GM19035 (cell line): ENCODE measurements around the gene PLCB4.

Experiments
- ATAC-seq: cut with Tn5 transposase; IDR thresholded peaks from one replicate; pipeline ENCODE4 v1.9.1; 2021; ENCODE audit not compliant: unreplicated experiment

PLCB4 gene

DNA sequence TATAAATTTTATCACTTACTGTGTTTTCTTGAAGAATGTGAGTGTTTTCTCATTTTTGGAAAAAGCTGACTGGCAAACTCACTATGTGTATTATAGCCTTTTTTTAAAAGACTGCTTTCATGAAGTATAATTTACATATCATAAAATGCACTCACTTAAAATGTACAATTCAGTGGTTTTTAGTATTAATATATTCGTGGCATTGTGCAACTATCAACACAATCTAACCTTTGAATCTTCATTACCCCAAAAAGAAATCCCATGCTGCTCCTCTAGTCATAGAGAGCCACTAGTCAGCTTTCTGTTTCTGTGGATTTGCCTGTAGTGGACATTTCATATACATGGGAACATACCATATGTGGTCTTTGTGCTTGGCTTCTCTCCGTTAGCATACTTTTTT lies 143.8 kb downstream of the PLCB4 start:
- no peak for ATAC-seq

DNA sequence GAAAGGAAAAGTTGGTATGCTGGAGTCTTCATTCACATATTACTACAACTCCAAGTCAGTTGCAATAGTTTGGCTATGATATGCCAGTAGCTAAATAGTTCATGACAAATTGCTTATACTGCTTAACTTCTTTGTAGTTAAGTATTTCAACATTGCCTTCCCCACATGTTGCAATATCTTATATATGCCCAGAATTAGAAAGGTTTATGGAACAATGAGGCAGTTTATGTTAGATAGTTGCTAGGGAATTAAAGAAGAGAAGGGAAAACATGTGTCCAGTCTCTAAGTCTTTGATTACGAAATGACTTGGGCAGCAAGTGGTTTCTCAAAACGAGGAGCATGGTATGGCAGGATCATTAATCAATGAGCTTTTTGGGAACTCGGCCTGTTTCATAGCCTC lies 145.8 kb downstream of the PLCB4 start:
- no peak for ATAC-seq

DNA sequence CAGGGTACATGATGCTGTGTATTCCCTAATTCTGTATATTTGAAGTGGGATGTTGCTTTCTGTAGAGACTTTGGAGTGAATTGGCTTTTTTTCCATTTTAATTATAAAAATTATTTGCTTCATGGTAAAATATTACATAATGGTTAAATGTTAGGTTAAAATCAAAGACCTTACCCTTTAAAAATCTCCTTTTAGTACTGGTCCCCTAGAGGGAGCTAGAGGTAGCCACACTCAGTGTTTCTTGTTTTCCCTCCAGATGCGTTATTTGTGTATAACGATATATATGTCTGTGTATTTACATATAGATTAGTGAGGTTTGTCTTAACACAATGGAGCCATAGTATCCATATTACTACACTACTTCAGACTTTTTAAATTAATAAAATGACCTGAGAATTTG lies 146.7 kb downstream of the PLCB4 start:
- ATAC-seq = no peak

DNA sequence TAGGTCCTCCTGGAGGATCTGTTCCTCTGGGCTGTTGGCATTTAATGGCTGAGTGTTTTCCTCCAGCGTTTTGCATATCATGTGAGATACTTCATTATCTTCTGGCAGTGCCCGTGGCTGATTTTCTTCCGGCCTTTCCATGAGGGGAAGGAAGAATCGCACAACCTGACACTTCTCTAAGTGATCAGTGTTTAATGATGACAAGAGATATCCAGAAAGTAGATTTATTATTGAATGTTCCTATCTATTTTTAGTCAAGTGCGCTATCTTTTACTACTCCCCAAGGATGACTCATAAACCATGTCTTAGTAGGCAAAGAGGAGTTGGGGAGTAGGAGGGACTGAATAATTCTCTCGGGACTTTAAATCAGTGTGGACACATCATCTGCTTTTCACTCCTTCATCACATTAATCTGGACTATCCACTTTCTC lies 149.7 kb downstream of the PLCB4 start:
- ATAC-seq = no peak

DNA sequence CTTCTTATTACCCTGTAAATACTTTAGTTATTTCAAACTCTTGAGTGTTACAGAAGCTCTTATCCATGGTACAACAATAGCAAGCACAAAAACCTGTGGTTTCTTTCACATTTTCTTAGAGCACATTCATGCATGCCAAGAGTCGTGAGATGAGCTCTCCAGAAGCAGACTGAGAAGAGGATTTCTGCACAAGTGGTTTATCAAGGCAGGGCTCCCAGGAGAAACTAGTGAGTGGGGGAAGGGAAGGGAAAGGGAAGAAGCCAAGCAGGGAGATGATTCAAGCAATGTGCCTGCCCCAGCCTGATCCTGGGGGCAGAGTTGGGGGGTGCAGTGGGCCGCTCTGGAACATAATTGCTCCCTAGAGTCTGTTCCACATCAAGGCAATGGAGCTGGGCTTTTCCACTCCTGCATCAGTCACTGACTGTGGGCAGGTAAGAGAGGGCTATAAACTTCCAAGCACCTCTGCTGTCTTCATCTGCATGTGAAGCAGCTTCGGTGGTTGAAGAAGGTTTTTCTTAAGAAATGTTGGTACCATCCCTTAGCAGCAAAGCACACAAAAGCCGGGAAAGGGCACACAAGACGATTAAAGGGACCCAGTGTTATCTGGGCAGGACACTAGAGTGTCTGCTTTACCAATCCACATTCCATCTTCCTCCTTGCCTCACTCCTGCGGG lies 152.1 kb downstream of the PLCB4 start:
- no peak for ATAC-seq

DNA sequence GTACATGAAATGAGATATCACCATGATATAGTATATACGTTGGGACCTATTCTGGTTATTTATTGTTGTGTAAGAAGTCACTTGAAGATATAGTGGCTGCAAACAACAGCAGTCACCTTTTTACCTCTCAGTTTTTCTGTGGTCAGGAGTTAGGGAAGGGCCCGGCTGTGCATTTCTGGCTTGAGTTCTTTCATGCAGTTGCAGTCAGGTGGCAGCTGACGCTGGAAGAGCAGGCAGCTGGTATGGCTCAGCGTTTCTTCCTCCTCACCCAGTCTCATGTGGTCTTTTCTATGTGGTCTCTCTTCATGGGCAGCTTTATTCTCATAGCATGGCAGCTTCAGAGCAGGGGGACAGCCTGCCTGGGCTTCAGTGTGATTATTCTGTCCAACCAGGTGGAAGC lies 154.4 kb downstream of the PLCB4 start:
- no peak for ATAC-seq

DNA sequence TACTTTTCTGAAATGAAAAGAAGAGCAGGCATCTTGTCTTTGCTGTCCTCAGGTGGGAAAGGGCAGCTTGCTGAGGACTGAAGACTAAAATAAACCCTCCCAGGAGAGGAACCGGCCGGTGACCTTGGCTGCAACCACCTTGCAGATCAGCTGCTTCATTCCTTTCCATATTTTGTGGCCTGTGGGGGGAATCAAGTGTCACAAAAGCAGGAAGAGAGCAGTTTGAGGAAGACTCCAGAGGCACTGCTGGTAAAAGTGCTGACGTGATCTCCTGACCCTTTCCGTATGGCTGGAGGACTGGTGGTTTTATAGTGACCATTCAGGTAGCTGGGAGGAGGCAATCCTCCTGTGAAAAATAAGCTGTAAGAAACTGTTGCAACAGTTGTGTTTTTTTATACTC lies 157.0 kb downstream of the PLCB4 start:
- no peak for ATAC-seq

DNA sequence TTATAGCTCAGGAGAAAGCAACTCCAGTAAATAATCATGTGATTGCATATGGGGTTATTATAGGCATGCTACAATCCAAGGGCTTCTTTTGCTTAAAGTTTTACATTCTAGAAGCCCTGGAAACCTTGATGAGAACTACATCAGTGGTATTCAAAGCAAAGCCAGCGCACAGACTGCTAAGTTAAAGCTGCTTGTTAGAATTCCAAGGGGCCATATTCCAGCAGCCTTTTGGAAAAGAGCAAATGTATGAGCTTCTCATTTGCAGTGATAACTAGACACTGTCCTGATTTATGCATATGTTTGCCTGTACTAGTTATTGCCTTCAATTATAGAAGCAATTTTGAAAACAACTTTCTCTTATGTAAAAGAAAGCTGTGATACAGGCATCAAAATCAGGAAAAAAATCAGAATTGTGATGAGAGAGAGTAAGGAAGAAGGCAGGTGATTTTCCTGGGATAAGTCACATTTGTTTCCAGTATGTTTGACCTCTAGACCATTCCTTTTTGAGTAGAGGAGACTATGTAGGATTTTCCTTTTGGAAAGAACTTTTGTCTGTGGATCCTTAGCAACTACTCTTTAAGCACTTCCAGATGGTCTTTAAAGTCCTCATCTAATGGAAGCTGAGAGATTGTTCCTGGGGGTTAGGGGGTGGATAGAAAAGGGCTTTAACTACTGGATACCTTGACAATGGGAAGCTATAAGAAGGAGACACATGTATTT lies 159.2 kb downstream of the PLCB4 start:
- no peak for ATAC-seq

DNA sequence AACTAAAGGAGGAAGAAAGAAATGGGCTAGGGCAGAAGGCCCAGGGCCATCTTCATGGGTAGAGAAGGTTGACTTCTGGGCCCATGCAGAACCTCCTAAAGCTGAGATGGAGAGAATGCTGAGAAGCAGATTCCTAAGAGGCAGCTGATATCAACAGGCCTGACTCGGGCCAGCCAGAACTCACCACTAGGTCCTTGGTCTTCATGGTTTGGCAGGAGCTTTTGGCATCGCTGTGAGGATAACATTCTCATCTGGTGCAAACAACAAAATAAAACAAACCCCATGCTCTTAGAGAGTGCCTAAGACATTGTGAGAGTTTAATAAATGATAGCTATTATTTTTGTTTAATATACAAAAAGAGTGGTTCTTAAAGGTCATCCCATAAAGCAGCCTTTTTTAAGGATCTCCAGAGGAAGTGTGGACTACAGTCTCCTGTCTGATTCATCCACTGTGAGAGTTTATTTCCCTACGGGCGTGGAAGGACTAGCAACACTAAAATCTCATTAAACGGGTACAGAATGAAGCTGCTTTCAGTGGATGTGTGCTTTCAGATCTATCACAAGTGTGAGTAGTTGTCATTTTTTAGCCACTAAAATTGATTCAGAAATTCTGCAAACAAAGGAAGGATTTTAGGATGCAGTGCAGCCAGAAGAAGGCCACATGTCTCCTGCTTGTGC lies 160.0 kb downstream of the PLCB4 start:
- ATAC-seq = no peak

DNA sequence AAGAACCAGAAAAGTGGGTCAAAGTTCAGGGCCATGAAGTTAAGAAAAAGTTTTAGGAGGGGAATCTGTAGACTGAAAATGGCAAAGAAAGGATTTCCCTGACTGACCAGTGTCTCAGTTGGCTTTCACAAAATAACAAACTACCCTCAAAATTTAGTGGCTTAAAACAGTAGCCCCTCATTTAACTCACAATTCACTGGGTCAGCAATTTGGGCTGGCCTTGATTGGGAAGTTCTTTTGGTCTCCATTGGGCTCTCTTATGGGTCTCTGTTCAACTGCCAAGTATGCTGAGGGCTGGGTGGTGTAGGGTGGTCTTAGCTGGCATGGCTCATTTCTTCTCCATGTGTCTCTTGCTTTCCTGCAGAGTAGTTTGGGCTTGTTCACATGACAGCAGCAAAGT lies 161.5 kb downstream of the PLCB4 start:
- no peak for ATAC-seq

DNA sequence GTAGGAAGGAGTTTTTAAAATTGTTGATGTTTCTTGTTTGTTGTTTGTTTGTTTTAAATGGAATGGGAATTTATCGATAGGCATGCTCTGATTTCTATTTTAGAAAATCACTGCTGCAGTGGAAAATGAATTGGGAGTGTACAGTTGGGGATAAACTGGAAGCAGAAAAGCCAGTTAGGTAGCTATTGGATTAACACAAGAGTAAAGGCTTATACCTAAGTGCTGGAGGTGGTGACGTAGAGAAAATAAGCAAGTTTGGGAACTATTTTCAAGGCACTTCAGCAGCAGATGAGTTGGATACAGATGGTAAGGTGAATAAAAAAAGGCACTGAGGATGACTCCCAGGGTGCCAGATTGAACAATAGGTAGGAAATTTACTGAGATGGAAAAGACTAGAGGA lies 164.9 kb downstream of the PLCB4 start:
- no peak for ATAC-seq

DNA sequence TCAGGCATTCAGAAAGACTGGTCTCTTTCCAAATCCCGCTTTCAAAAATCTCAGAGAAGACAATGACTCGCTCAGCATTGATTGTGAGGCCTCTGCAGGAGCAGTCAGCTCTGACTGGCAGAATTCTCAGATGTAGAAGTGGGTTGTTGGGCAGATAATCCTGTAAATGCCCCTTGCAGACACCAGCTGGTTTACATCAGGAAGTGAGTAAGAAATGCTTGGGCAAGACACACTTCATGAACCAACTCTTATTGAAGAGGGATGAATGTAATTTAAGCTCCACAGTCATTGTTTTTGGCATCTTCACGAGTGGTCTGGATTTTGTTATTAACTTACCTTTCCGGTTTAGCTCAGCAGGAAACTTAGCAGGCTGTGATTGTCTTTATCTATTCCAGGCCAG lies 166.6 kb downstream of the PLCB4 start:
- ATAC-seq = no peak

DNA sequence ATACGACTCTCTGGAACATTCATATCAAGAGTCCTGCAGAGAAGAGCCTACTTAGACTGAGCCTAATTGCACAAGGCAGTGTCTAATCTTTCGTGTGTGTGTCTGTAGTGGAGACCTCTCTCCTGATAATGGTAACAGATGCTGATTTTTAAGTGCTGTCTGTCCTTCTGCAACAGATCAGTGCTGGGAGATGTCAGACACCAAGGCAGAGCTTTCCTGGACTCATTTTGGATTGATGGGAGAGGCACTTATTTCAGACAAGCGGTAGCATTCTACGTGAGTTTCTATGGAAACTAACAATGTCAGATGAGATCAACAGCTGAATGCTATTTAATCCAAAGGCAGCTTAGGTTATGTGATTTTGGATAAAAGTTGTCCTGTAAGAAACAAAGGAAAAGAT lies 167.6 kb downstream of the PLCB4 start:
- no peak for ATAC-seq

DNA sequence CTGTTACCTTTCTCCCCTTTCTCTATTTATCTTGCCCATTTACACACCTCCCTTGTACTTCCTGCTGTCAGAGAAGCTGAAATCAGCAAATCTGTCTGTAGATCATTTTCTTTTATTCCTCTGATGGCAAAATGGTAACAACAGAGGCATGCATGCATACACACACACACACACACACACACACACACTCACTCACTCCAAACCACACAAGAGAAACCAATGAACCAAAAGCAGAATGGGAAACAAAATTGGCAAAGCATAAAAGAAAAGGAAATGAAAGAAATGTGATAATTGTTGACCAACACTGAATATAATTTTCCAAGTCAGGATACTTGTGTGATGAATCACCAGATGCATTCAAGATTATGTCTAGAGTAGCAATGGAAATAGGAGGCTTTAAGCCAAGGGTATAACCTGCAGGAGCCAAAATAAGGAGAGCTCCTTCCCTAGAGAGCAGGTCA lies 172.4 kb downstream of the PLCB4 start:
- ATAC-seq = no peak

DNA sequence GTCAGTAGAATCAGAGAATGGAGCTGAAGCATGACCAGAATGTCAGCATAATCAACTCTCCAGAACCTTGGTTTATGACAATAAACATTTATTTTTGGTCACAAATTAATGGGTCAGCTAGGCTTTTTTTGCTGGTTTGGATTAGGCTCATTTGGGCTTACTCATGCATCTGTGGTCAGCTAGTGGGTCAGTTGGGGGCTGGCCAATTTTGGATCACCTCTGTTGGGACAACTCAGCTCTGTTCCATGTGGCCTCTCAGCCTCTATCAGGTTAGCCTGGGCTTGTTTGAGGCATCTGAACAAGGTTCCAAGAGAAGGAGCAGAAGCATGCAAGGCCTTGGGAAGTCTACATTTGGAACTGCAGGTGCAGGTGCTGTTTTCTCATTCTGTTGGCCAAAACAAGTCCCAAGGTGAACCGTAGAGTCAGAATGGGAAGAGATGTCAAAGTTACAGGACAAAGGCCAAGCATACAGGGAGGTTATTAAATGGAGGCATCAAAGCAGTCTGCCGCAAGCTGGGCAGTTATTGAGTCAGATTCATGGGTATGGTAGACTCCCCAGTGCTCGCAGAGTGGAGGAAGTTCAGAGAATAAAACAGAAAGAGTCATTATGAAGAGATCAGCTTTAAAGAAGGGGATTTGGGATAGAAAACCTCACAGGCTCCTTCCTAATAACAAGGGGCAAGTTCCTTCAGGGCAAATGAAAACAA lies 173.0 kb downstream of the PLCB4 start:
- no peak for ATAC-seq

DNA sequence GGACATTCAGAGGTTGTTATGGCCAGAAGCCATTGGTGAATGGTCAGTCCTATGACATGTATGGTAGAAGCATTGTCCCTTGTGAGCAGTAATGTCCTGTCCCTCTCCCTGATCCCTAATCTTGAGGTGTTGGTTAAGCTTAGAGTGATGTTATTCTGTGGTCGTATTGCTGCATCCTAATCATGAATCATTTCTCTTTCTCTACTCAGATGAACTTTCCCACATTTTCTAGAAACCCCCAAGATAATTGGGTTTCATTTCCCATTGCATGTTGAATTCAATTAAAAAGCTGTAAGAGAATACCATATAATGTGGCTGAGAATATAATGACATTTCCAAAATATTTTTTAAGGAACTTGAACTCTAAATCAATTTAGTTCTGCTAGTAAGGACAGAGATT lies 175.1 kb downstream of the PLCB4 start:
- ATAC-seq = no peak

DNA sequence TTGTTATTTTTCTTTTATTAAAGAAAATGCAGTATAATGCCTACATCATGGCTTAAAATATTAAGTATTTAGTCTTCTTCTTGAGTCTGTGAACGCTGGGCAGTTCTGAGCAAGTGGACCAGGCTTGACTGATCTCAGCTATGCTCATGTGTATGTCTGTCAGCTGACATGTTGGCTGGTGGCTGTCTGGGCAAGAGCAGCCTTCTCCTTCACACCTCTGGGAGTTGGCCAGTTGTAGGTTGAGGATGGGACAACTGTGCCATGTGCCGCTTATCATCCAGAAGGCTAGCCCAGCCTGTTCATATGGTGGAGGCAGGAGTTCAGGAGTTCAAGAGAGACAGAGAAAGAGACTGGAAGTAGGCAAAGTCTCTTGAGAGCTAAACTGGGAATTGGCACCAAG lies 175.9 kb downstream of the PLCB4 start:
- no peak for ATAC-seq

DNA sequence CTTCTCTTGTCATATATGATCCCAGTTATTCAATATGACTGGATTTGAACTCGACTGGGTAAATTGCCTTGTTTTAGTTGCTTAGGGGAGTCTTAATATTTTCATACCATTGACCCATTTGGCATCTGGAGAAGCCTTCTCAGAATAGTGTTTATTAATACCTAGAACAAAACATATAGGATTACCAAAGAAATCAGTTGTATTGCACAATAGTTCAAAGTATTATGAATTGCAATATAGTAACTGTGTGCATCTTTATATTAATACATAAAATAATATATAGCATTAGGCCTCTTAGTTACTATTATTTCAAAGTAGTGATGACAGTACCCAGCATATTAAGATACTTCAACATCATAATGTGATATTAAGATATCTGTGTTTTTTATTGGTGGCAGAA lies 177.8 kb downstream of the PLCB4 start:
- no peak for ATAC-seq

DNA sequence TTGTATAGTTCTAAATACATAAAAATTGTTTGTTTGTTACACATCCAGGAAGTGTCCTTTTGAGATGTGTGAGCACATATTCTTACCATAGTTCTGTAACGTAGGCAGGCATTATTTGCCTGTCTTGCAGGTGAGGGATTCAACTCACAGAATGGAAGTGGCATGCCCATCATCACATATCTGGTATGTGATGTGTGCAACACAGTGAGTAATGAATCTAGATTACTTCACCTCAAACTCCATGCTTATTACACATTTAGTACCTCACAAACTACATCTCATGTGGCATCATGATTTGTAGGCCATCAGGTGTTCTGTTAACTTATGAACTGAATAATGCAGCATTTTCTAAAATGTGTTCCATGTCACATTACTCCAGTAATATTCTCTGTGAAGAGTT lies 181.6 kb downstream of the PLCB4 start:
- ATAC-seq = no peak

DNA sequence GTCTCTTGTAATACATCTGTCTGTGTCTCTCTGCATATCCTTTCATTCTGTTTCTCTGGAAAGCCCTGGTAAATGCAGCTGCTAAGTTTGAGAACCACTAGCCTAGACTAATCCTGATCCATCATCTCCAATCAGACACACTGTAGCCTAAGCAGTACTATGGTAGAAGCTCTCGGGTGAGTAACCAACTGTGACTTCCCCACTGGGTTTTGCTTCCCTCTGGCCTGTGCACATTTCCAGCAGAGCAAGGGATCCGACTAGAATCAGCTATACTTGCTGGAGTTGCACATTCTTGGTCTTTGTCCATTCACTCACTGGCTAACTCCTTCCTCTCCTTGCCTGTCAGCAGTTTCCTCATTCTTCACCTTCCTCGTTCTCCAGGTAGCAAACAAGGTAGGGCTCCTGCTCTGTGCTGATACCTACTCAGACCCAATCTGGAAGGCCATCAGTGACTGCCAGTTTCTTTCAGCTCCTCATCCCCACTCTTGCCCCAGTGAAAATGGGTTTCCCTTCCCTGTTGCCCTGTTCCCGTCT lies 184.2 kb downstream of the PLCB4 start:
- ATAC-seq = no peak

DNA sequence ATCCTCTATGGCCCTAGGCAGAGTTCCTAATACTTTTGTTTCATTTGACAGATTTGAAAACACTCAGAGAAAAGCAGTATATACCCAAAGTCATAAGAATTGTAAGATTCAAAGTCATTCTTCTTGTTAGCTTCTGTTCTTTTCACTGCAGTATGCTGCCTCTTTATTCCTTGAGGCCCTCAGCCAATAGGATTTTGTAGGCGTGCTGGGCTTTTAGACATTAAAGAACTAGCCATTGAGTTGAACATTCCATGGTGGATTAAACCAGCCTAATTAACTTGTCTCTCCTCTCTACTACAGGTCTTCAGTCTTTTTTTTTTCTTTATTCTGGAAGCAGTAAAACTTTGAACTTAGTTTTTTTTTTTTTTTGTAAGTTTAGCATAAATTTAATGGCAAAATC lies 186.3 kb downstream of the PLCB4 start:
- ATAC-seq = no peak
